Left hindlimb (tissue), 1 donor: Measurements from ENCODE around the gene RERE.
A peak's percentile ranks its signal among the peaks of the same experiment; 100 is the strongest.

Source experiments
- DNase-seq: peaks from one replicate; pipeline ENCODE4 v3.0.0-alpha.2; 2018

The RERE gene

GRCh38 chr1:8497210-8497819 is 320.1 kb downstream of the RERE start:
- DNase-seq = no peak

GRCh38 chr1:8496473-8496872 is 321.0 kb downstream of the RERE start:
- no peak for DNase-seq

GRCh38 chr1:8495928-8496401 is 321.5 kb downstream of the RERE start:
- no peak for DNase-seq

GRCh38 chr1:8494681-8495080 is 322.8 kb downstream of the RERE start:
- no peak for DNase-seq

GRCh38 chr1:8493916-8494540 is 323.4 kb downstream of the RERE start:
- DNase-seq = no peak

- no peak for DNase-seq
Measured at GRCh38 chr1:8487249-8487648, 330.2 kb downstream of the RERE start.

GRCh38 chr1:8486047-8486446 is 331.4 kb downstream of the RERE start:
- DNase-seq = no peak

GRCh38 chr1:8483586-8483985 is 333.9 kb downstream of the RERE start:
- DNase-seq = no peak

GRCh38 chr1:8482979-8483381 is 334.5 kb downstream of the RERE start:
- DNase-seq = no peak

GRCh38 chr1:8481650-8482380 is 335.6 kb downstream of the RERE start:
- DNase-seq = no peak

- DNase-seq = no peak
Measured at GRCh38 chr1:8478566-8478965, 338.9 kb downstream of the RERE start.

GRCh38 chr1:8477983-8478362 is 339.5 kb downstream of the RERE start:
- DNase-seq = no peak

GRCh38 chr1:8477166-8477982 is 340.1 kb downstream of the RERE start:
- DNase-seq = peak; percentile 48

- DNase-seq = no peak
Measured at GRCh38 chr1:8476006-8476405, 341.4 kb downstream of the RERE start.

- DNase-seq = no peak
Measured at GRCh38 chr1:8474369-8474768, 343.1 kb downstream of the RERE start.

GRCh38 chr1:8473891-8474300 is 343.5 kb downstream of the RERE start:
- DNase-seq = no peak

GRCh38 chr1:8473121-8473875 is 344.1 kb downstream of the RERE start:
- DNase-seq = no peak

GRCh38 chr1:8472668-8473067 is 344.8 kb downstream of the RERE start:
- DNase-seq = no peak

GRCh38 chr1:8471451-8471850 is 346.0 kb downstream of the RERE start:
- no peak for DNase-seq

- DNase-seq = no peak
Measured at GRCh38 chr1:8468751-8469150, 348.7 kb downstream of the RERE start.

- DNase-seq = no peak
Measured at GRCh38 chr1:8467308-8467707, 350.1 kb downstream of the RERE start.

- DNase-seq = no peak
Measured at GRCh38 chr1:8465692-8466091, 351.7 kb downstream of the RERE start.

- DNase-seq = no peak
Measured at GRCh38 chr1:8465013-8465412, 352.4 kb downstream of the RERE start.
